Sigmoid colon (tissue), 7 donors: ENCODE results near the gene PLXNA4. TPM values are rescaled to one million over a fixed set of nuclear protein-coding genes. Genes with fewer than 3 reads are reported as not detected.
A peak's percentile ranks its signal among the peaks of the same experiment; 100 is the strongest.

Experiments used
- DNase-seq: peaks from one replicate; pipeline ENCODE4 v3.0.0-alpha.2; 2019
- H3K27ac ChIP-seq, 4 donors: fragments of 200-600 bp; sonication (generic); one replicate each; pipeline ENCODE4 v1.5.1; 2016 to 2019; ENCODE audit warnings: mild to moderate bottlenecking in 1 of 4
- H3K27me3 ChIP-seq, 3 donors: fragments of 200-600 bp; sonication (generic); one replicate each; pipeline ENCODE4 v1.5.1; 2019; ENCODE audit warnings: mild to moderate bottlenecking in 1 of 3
- H3K36me3 ChIP-seq, 4 donors: fragments of 200-600 bp; sonication (generic); one replicate each; pipeline ENCODE4 v1.5.1; 2016 to 2019
- H3K4me1 ChIP-seq, 4 donors: fragments of 200-600 bp; sonication (generic); one replicate each; pipeline ENCODE4 v1.5.1; 2017 to 2019
- H3K4me3 ChIP-seq, 4 donors: fragments of 200-600 bp; sonication (generic); one replicate each; pipeline ENCODE4 v1.5.1; 2017 to 2019; ENCODE audit warnings: mild to moderate bottlenecking in 2 of 4, moderate library complexity in 1 of 4
- H3K9me3 ChIP-seq, 4 donors: fragments of 200-600 bp in 3 of 4; sonication (generic) in 3 of 4; one replicate each; pipeline versions ENCODE4 v1.5.1 to v1.6.1; 2013 to 2019
- EP300 ChIP-seq, 4 donors: sonication (generic); formaldehyde crosslinking; IDR thresholded peaks; one replicate each; pipeline ENCODE4 v1.6.1; 2017; ENCODE audit warnings: antibody characterized with exemption in 4 of 4
- POLR2A ChIP-seq, 2 donors: fragments of 450-650 bp; IDR thresholded peaks; one replicate each; pipeline ENCODE4 v1.6.1; 2016; ENCODE audit warnings: antibody characterized with exemption in 2 of 2, mild to moderate bottlenecking in 2 of 2, moderate library complexity in 2 of 2
- POLR2AphosphoS5 ChIP-seq, 4 donors: sonication (generic); formaldehyde crosslinking; IDR thresholded peaks; one replicate each; pipeline ENCODE4 v1.6.1; 2017; ENCODE audit warnings: antibody characterized with exemption in 4 of 4
- WGBS, 2 donors: extraction: QIAGEN DNeasy Blood & Tissue Kit; methylation state at CpG; one replicate each; pipeline ENCODE4 v1.1.7; 2013; 5-methylcytosine and 5-hydroxymethylcytosine counted together
- intact Hi-C: fragments of 100-400 bp; cut with DNase I; formaldehyde crosslinking; loops from one replicate; pipeline ENCODE4 v1.15.1; 2023
- polyA plus RNA-seq, 3 donors: library from polyadenylated mRNA; stranded (reverse); fragments of 200-250 nt; gene quantifications; one replicate each; pipeline ENCODE4 v1.2.3, GENCODE V29; 2013
- total RNA-seq, 4 donors: library from RNA; depleted of rRNA; stranded (reverse); fragments of >200 nt; gene quantifications; one replicate each; pipeline ENCODE4 v1.1.0, GENCODE V29; 2016
- TF ChIP-seq, protein P1 (sequence below), 4 experiments: fragments of 450-650 bp in 3 of 4; fragments of 200-600 bp in 1 of 4; IDR thresholded peaks; one replicate each; pipeline ENCODE4 v1.5.1; 2016 to 2019; ENCODE audit warnings: antibody characterized with exemption in 4 of 4, mild to moderate bottlenecking in 3 of 4, moderate library complexity in 2 of 4
- donor health status: healthy with polysubstance abuse.
- donor health status: Bipolar disorder and iron deficiency.
- donor health status: healthy.

PLXNA4 gene
- total and polyA plus RNA-seq, 7 donors = under 0.01 to 10.5 (median 3.7) TPM; not detected in 1

DNA sequence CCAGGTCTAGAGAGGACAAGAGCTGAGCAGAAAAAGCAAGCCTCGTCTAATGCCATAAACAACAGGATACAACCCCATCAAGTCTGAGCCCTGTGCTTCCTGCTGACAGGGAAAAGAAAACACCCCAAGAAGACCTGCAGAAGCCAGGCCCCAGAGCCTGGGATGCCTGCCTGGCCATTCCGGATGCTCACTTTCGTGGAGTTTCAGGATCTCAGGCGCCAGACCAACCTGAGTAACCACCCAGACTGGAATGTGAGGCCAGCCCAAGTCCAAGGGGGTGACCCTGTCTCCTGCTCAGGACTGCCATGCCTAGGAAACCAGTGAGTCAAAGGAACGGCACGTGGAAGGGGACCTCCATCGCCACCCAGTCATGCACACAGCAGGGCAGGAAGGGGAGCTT, 74.3 kb downstream of the PLXNA4 start:
- no peaks in the 10 kb centered on the region for H3K9me3 ChIP-seq
- no peak for DNase-seq
- peaks cover 0 to 6% (median 0%) of the 10 kb centered on the region in 4 donors for H3K4me1 ChIP-seq
- H3K27ac ChIP-seq = no peak overlapping the region
- WGBS, 2 donors = 84 to 88% methylated on average over 7 of the region's 7 CpGs
- intact Hi-C loops = loop anchor here (5.0 kb wide), 1 partner anchor 185 kb away; no protein-coding TSS in a partner anchor
- TF ChIP-seq EP300 (IDR thresholded peaks at IDR 0.05) = no peak
- TF ChIP-seq, protein P1, sequence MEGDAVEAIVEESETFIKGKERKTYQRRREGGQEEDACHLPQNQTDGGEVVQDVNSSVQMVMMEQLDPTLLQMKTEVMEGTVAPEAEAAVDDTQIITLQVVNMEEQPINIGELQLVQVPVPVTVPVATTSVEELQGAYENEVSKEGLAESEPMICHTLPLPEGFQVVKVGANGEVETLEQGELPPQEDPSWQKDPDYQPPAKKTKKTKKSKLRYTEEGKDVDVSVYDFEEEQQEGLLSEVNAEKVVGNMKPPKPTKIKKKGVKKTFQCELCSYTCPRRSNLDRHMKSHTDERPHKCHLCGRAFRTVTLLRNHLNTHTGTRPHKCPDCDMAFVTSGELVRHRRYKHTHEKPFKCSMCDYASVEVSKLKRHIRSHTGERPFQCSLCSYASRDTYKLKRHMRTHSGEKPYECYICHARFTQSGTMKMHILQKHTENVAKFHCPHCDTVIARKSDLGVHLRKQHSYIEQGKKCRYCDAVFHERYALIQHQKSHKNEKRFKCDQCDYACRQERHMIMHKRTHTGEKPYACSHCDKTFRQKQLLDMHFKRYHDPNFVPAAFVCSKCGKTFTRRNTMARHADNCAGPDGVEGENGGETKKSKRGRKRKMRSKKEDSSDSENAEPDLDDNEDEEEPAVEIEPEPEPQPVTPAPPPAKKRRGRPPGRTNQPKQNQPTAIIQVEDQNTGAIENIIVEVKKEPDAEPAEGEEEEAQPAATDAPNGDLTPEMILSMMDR (IDR thresholded peaks at IDR 0.05) = no peak
- no peak for TF ChIP-seq POLR2AphosphoS5 (IDR thresholded peaks at IDR 0.05)
- no peak for TF ChIP-seq POLR2A (IDR thresholded peaks at IDR 0.05)
- H3K4me3 ChIP-seq = no peak overlapping the region
- H3K36me3 ChIP-seq = no peaks in the 10 kb centered on the region
- no peaks in the 10 kb centered on the region for H3K27me3 ChIP-seq

DNA sequence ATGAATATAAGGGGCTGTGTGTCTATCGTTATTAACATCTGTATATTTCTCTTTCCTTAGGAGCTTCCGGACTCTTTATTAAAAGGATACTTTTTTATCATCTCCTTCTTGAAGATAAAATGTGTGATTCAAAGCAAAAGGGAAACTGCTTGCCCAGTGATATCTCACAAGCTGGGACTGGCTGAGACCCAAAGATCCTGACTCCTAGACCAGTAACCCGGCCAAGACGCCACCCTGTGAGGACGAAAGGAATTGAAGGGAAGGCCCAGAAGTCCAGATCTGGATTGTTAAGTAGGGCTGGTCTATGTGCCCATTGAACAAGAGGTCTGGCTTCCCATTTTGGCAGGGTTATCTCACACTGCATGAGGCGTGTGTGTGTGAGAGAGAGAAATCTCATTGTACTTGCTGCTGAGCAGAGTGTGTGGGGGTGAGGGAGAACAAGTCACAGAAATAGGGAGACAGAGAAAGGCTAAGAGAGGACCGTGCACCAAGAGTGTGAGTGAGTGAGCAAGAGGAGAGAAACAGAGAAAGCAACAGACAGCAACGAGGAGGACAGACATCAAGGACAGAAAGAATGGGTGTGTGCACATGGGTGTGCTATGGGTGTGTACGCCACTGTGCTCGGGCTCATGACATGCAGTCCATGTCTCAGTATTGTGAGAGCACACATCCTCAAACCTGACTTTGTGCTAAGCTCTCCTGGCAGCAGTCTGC, 75.4 kb downstream of the PLXNA4 start:
- peak; percentile 80 for DNase-seq
- no peak overlapping the region for H3K27ac ChIP-seq
- 56 to 67% methylated on average over 10 of the region's 10 CpGs for WGBS, 2 donors
- TF ChIP-seq, protein P1 (IDR thresholded peaks at IDR 0.05) = peak; percentile 12 to 23 (median 18)
- TF ChIP-seq POLR2A (IDR thresholded peaks at IDR 0.05) = no peak
- H3K4me1 ChIP-seq = peaks cover 0 to 6% (median 0%) of the 10 kb centered on the region in 4 donors
- no peaks in the 10 kb centered on the region for H3K9me3 ChIP-seq
- intact Hi-C loops = loop anchor here (5.0 kb wide), 1 partner anchor 184 kb away; no protein-coding TSS in a partner anchor
- H3K36me3 ChIP-seq = no peaks in the 10 kb centered on the region
- H3K27me3 ChIP-seq = no peaks in the 10 kb centered on the region
- H3K4me3 ChIP-seq = no peak overlapping the region

DNA sequence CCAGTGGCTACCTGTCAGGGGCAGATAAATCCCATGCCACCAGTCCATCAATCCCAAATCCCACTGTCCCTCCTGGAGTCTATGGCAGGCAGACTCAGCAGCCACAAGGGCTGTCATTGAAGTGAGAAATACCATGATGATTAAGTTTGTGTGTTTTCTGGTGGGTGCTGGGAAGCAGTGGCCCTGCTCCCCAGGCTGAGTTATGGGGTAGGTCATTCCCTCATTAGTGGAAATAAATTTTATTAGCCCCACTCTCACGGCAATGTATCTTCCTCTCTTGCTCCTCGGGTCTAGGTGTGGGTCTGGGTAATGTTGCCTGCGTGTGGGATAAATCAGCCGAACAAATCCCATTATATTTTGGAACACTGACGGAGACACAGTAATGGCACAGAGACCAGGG, 76.8 kb downstream of the PLXNA4 start:
- DNase-seq = no peak
- TF ChIP-seq, protein P1 (IDR thresholded peaks at IDR 0.05) = no peak
- TF ChIP-seq POLR2A (IDR thresholded peaks at IDR 0.05) = no peak
- TF ChIP-seq EP300 (IDR thresholded peaks at IDR 0.05) = no peak
- no peak for TF ChIP-seq POLR2AphosphoS5 (IDR thresholded peaks at IDR 0.05)
- no peak overlapping the region for H3K27ac ChIP-seq
- no peaks in the 10 kb centered on the region for H3K27me3 ChIP-seq
- peaks cover 0 to 6% (median 0%) of the 10 kb centered on the region in 4 donors for H3K4me1 ChIP-seq
- intact Hi-C loops = no loop called here
- 91 to 96% methylated on average over 5 of the region's 5 CpGs for WGBS, 2 donors
- no peak overlapping the region for H3K4me3 ChIP-seq
- no peaks in the 10 kb centered on the region for H3K36me3 ChIP-seq
- no peaks in the 10 kb centered on the region for H3K9me3 ChIP-seq

- TF ChIP-seq EP300 (IDR thresholded peaks at IDR 0.05) (no peak), POLR2AphosphoS5 (IDR thresholded peaks at IDR 0.05) (no peak), POLR2A (IDR thresholded peaks at IDR 0.05) (no peak)
- TF ChIP-seq, protein P1 (IDR thresholded peaks at IDR 0.05) = no peak
- Histone ChIP-seq H3K36me3 (no peaks in the 10 kb centered on the region), H3K4me3 (no peak overlapping the region), H3K27ac (no peak overlapping the region), H3K4me1 (peaks cover 0 to 6% (median 0%) of the 10 kb centered on the region in 4 donors), H3K9me3 (no peaks in the 10 kb centered on the region), H3K27me3 (no peaks in the 10 kb centered on the region)
- 84% methylated on average over 3 of the region's 3 CpGs for WGBS, 2 donors
- DNase-seq = no peak
- intact Hi-C loops = no loop called here
Measured at GRCh38 chr7:132499065-132499464, 77.2 kb downstream of the PLXNA4 start.
